ENCODE measurements around the gene FKBP5. TPM values are rescaled to one million over a fixed set of nuclear protein-coding genes. Genes with fewer than 3 reads are reported as not detected.

The FKBP5 gene
- total and polyA plus RNA-seq, 10 of the 15 experiments (the other 5 are each of a cell fraction or from before 2014, with no cell fraction given), result 29.0 to 123 (median 62.3) TPM

GRCh38 chr6:35724471-35724870, 35.8 kb upstream of the FKBP5 start:
- H3K4me3 ChIP-seq, result no peak overlapping the region
- H3K4me1 ChIP-seq (ENCODE audit: control insufficient read depth, insufficient read depth, low read length), result peaks cover 50% of the 10 kb centered on the region
- no peak overlapping the region for H3K4me2 ChIP-seq (ENCODE audit: control insufficient read depth, insufficient read depth)
- TF ChIP-seq EED (IDR thresholded peaks at IDR 0.05; ENCODE audit: low read depth) (no peak), EZH2 (IDR thresholded peaks at IDR 0.05; ENCODE audit: borderline replicate concordance, control insufficient read depth, low read depth, low read length) (no peak)
- ChIA-PET RAD21 (ENCODE audit: unreplicated experiment) (interaction anchor here (1.6 to 2.5 kb wide), 2 partner anchors 38 to 55 kb away, joined by 5 to 6 read pairs; no protein-coding TSS in a partner anchor), SMC1A (ENCODE audit: uncharacterized antibody, unreplicated experiment) (interaction anchor here (0.6 to 1.9 kb wide), 5 partner anchors 13 to 122 kb away, joined by 3 to 8 read pairs (median 3); no protein-coding TSS in a partner anchor), CTCF (interaction anchor here (1.6 kb wide), 2 partner anchors 12 to 38 kb away, joined by 4 read pairs; no protein-coding TSS in a partner anchor), POLR2A (interaction anchor here (1.0 to 1.6 kb wide), 2 partner anchors 55 to 306 kb away, joined by 3 to 4 read pairs; no protein-coding TSS in a partner anchor)
- 43% methylated on average over 2 of the region's 2 CpGs for WGBS (ENCODE audit: insufficient coverage, insufficient replicate concordance, low lambda C conversion rate, missing lambda C conversion rate)
- DNase-seq (ENCODE audit: low read depth, low spot score), result no peak
- H3K27me3 ChIP-seq (replicated peaks in 1 of 2; ENCODE audit: control insufficient read depth in 2 of 2, insufficient read depth in 2 of 2, low read length in 1 of 2), result no peaks in the 10 kb centered on the region
- no peaks in the 10 kb centered on the region for H3K9me3 ChIP-seq (replicated peaks; ENCODE audit: control insufficient read depth, insufficient read depth, low read length)
- H3K9ac ChIP-seq (ENCODE audit: control insufficient read depth, insufficient read depth, low read length), result no peak overlapping the region
- H3K36me3 ChIP-seq (ENCODE audit: control insufficient read depth in 2 of 2, insufficient read depth in 2 of 2, low read length in 1 of 2), result no peaks in the 10 kb centered on the region
- H2AFZ ChIP-seq (ENCODE audit: control insufficient read depth, low read depth, low read length), result no peak overlapping the region
- FAIRE-seq, result no peak
- no peaks in the 10 kb centered on the region for H3K79me2 ChIP-seq (ENCODE audit: control insufficient read depth, insufficient read depth, low read length)
- in situ Hi-C loops (cut with MboI), result no loop called here
- intact Hi-C loops (cut with micrococcal nuclease; ENCODE audit: unreplicated experiment), result no loop called here
- no peak overlapping the region for H3K27ac ChIP-seq (ENCODE audit: control insufficient read depth, insufficient read depth)
- no peak for ATAC-seq
- no TSS peak for BruUV-seq (replicated peaks)
- H4K20me1 ChIP-seq (ENCODE audit: control insufficient read depth, insufficient read depth), result no peaks in the 10 kb centered on the region

GRCh38 chr6:35724059-35724458, 35.3 kb upstream of the FKBP5 start:
- peaks cover 51% of the 10 kb centered on the region for H3K4me1 ChIP-seq (ENCODE audit: control insufficient read depth, insufficient read depth, low read length)
- ATAC-seq (no peak), DNase-seq (ENCODE audit: low read depth, low spot score) (no peak), FAIRE-seq (no peak)
- H3K9ac ChIP-seq (ENCODE audit: control insufficient read depth, insufficient read depth, low read length), result no peak overlapping the region
- RAD21 ChIA-PET (ENCODE audit: unreplicated experiment), result interaction anchor here (1.6 to 2.5 kb wide), 2 partner anchors 38 to 55 kb away, joined by 5 to 6 read pairs; no protein-coding TSS in a partner anchor
- H3K27me3 ChIP-seq (replicated peaks in 1 of 2; ENCODE audit: control insufficient read depth in 2 of 2, insufficient read depth in 2 of 2, low read length in 1 of 2), result no peaks in the 10 kb centered on the region
- intact Hi-C loops (cut with micrococcal nuclease; ENCODE audit: unreplicated experiment) (no loop called here), in situ Hi-C loops (cut with MboI) (no loop called here)
- SMC1A ChIA-PET (ENCODE audit: uncharacterized antibody, unreplicated experiment), result interaction anchor here (0.6 to 1.2 kb wide), 3 partner anchors 13 to 122 kb away, joined by 3 to 4 read pairs (median 3); no protein-coding TSS in a partner anchor
- CTCF ChIA-PET, result interaction anchor here (1.6 kb wide), 1 partner anchor 12 kb away, joined by 4 read pairs; no protein-coding TSS in a partner anchor
- H3K27ac ChIP-seq (ENCODE audit: control insufficient read depth, insufficient read depth), result no peak overlapping the region
- 82% methylated on average over 4 of the region's 4 CpGs for WGBS (ENCODE audit: insufficient coverage, insufficient replicate concordance, low lambda C conversion rate, missing lambda C conversion rate)
- BruUV-seq (replicated peaks), result no TSS peak
- no peaks in the 10 kb centered on the region for H3K36me3 ChIP-seq (ENCODE audit: control insufficient read depth in 2 of 2, insufficient read depth in 2 of 2, low read length in 1 of 2)
- POLR2A ChIA-PET, result interaction anchor here (1.0 to 1.6 kb wide), 2 partner anchors 55 to 306 kb away, joined by 3 to 4 read pairs; no protein-coding TSS in a partner anchor
- no peak overlapping the region for H3K4me3 ChIP-seq
- no peaks in the 10 kb centered on the region for H3K9me3 ChIP-seq (replicated peaks; ENCODE audit: control insufficient read depth, insufficient read depth, low read length)
- no peaks in the 10 kb centered on the region for H4K20me1 ChIP-seq (ENCODE audit: control insufficient read depth, insufficient read depth)
- H2AFZ ChIP-seq (ENCODE audit: control insufficient read depth, low read depth, low read length), result no peak overlapping the region
- H3K79me2 ChIP-seq (ENCODE audit: control insufficient read depth, insufficient read depth, low read length), result no peaks in the 10 kb centered on the region
- H3K4me2 ChIP-seq (ENCODE audit: control insufficient read depth, insufficient read depth), result no peak overlapping the region
- TF ChIP-seq FOS (IDR thresholded peaks at IDR 0.05; ENCODE audit: borderline replicate concordance, extremely low read depth, insufficient read length) (no peak), BACH1 (IDR thresholded peaks at IDR 0.05; ENCODE audit: borderline replicate concordance) (no peak), ZNF384 (IDR thresholded peaks at IDR 0.05; ENCODE audit: borderline replicate concordance, low read depth, low read length) (no peak), E2F4 (IDR thresholded peaks at IDR 0.05; ENCODE audit: low read depth, low read length) (no peak), NFXL1 (IDR thresholded peaks at IDR 0.05; ENCODE audit: borderline replicate concordance) (no peak), ETV6 (conservative IDR thresholded peaks at IDR 0.05 in 1 of 2, IDR thresholded peaks at IDR 0.05 in 1 of 2; ENCODE audit: borderline replicate concordance in 1 of 2, low read depth in 1 of 2) (no peak), EGR1 (IDR thresholded peaks at IDR 0.05; ENCODE audit: borderline replicate concordance in 1 of 2, low read depth in 2 of 2, low read length in 2 of 2) (no peak), GABPA (IDR thresholded peaks at IDR 0.05; ENCODE audit: low read depth) (no peak)
- TF ChIP-seq, protein P1, sequence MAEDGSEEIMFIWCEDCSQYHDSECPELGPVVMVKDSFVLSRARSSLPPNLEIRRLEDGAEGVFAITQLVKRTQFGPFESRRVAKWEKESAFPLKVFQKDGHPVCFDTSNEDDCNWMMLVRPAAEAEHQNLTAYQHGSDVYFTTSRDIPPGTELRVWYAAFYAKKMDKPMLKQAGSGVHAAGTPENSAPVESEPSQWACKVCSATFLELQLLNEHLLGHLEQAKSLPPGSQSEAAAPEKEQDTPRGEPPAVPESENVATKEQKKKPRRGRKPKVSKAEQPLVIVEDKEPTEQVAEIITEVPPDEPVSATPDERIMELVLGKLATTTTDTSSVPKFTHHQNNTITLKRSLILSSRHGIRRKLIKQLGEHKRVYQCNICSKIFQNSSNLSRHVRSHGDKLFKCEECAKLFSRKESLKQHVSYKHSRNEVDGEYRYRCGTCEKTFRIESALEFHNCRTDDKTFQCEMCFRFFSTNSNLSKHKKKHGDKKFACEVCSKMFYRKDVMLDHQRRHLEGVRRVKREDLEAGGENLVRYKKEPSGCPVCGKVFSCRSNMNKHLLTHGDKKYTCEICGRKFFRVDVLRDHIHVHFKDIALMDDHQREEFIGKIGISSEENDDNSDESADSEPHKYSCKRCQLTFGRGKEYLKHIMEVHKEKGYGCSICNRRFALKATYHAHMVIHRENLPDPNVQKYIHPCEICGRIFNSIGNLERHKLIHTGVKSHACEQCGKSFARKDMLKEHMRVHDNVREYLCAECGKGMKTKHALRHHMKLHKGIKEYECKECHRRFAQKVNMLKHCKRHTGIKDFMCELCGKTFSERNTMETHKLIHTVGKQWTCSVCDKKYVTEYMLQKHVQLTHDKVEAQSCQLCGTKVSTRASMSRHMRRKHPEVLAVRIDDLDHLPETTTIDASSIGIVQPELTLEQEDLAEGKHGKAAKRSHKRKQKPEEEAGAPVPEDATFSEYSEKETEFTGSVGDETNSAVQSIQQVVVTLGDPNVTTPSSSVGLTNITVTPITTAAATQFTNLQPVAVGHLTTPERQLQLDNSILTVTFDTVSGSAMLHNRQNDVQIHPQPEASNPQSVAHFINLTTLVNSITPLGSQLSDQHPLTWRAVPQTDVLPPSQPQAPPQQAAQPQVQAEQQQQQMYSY (CRISPR knock-in tag; IDR thresholded peaks at IDR 0.05), result no peak

All from GM12878 (cell line).